Measurements from ENCODE around the gene SLC17A9. TPM values are rescaled to one million over a fixed set of nuclear protein-coding genes. Genes with fewer than 3 reads are reported as not detected.
A peak's percentile ranks its signal among the peaks of the same experiment; 100 is the strongest.

Gene SLC17A9
- polyA plus RNA-seq, 3 donors = 0.81 to 31.3 (median 0.82) TPM

GRCh38 chr20:62906647-62907375, 45.7 kb upstream of the SLC17A9 start:
- H3K4me3 ChIP-seq (replicated peaks in 1 of 3; ENCODE audit: low read depth in 2 of 3, low read length in 3 of 3) = no peak overlapping the region
- peaks cover 84% of the 10 kb centered on the region for H4K20me1 ChIP-seq (ENCODE audit: insufficient read depth, low read length)
- H3K27ac ChIP-seq (ENCODE audit: low read depth in 1 of 2, low read length in 2 of 2) = no peak overlapping the region
- H3K79me2 ChIP-seq (ENCODE audit: insufficient read depth, low read length) = peaks cover 44% of the 10 kb centered on the region
- H3K4me1 ChIP-seq (ENCODE audit: control insufficient read depth in 1 of 2, insufficient read depth in 2 of 2, low read length in 2 of 2) = no peaks in the 10 kb centered on the region
- H3K9ac ChIP-seq (ENCODE audit: insufficient read depth, low read length, poor library complexity, severe bottlenecking) = no peak overlapping the region
- H3K4me3 Mint-ChIP-seq = no peak overlapping the region
- H3K9me3 Mint-ChIP-seq = no peaks in the 10 kb centered on the region
- H3K27me3 ChIP-seq (ENCODE audit: control insufficient read depth in 2 of 2, insufficient read depth in 2 of 2, low read length in 2 of 2) = no peaks in the 10 kb centered on the region
- WGBS (ENCODE audit: insufficient coverage) = 92% methylated on average over 22 of the region's 31 CpGs
- H3K4me1 Mint-ChIP-seq = no peaks in the 10 kb centered on the region
- peaks cover 97 to 100% of the 10 kb centered on the region in 2 donors for H3K36me3 ChIP-seq (replicated peaks in 1 of 2; ENCODE audit: control insufficient read depth in 1 of 2, insufficient read depth in 2 of 2, low read length in 2 of 2)
- H3K27me3 Mint-ChIP-seq (ENCODE audit: low read depth in 3 of 3) = peaks cover 0 to 4% (median 0%) of the 10 kb centered on the region in 3 donors
- no peak overlapping the region for H3K4me2 ChIP-seq (replicated peaks; ENCODE audit: extremely low read depth, low read length, poor library complexity, severe bottlenecking)
- H3K36me3 Mint-ChIP-seq = peaks cover 95 to 100% of the 10 kb centered on the region in 2 donors
- no peak for DNase-seq
- H3K27ac Mint-ChIP-seq = peak overlapping the region in 3 of 7 donors; percentile 10 to 34 (median 32)
- TF ChIP-seq CTCF (IDR thresholded peaks at IDR 0.05) = no peak
- intact Hi-C loops (cut with micrococcal nuclease) = no loop called here
- no peak overlapping the region for H2AFZ ChIP-seq (ENCODE audit: insufficient read depth, low read depth, low read length, poor library complexity, severe bottlenecking)
- H3K9me3 ChIP-seq (replicated peaks in 1 of 2; ENCODE audit: control insufficient read depth in 1 of 2, insufficient read depth in 1 of 2, low read length in 2 of 2) = no peaks in the 10 kb centered on the region

GRCh38 chr20:62907384-62908317, 44.9 kb upstream of the SLC17A9 start:
- Histone ChIP-seq H3K27me3 (ENCODE audit: control insufficient read depth in 2 of 2, insufficient read depth in 2 of 2, low read length in 2 of 2) (no peaks in the 10 kb centered on the region), H3K27ac (ENCODE audit: low read depth in 1 of 2, low read length in 2 of 2) (no peak overlapping the region), H3K9ac (ENCODE audit: insufficient read depth, low read length, poor library complexity, severe bottlenecking) (no peak overlapping the region), H3K4me3 (replicated peaks in 1 of 3; ENCODE audit: low read depth in 2 of 3, low read length in 3 of 3) (no peak overlapping the region), H2AFZ (ENCODE audit: insufficient read depth, low read depth, low read length, poor library complexity, severe bottlenecking) (no peak overlapping the region), H3K79me2 (ENCODE audit: insufficient read depth, low read length) (peaks cover 52% of the 10 kb centered on the region), H3K36me3 (replicated peaks in 1 of 2; ENCODE audit: control insufficient read depth in 1 of 2, insufficient read depth in 2 of 2, low read length in 2 of 2) (peaks cover 97 to 100% of the 10 kb centered on the region in 2 donors), H3K4me2 (replicated peaks; ENCODE audit: extremely low read depth, low read length, poor library complexity, severe bottlenecking) (no peak overlapping the region), H3K9me3 (replicated peaks in 1 of 2; ENCODE audit: control insufficient read depth in 1 of 2, insufficient read depth in 1 of 2, low read length in 2 of 2) (no peaks in the 10 kb centered on the region), H4K20me1 (ENCODE audit: insufficient read depth, low read length) (peaks cover 88% of the 10 kb centered on the region), H3K4me1 (ENCODE audit: control insufficient read depth in 1 of 2, insufficient read depth in 2 of 2, low read length in 2 of 2) (no peaks in the 10 kb centered on the region)
- WGBS (ENCODE audit: insufficient coverage) = 72% methylated on average over 12 of the region's 16 CpGs
- peak; percentile 75 for TF ChIP-seq CTCF (IDR thresholded peaks at IDR 0.05)
- H3K27ac Mint-ChIP-seq = peak overlapping the region in 2 of 7 donors; percentile 10 to 25
- intact Hi-C loops (cut with micrococcal nuclease) = no loop called here
- no peak for DNase-seq
- no peaks in the 10 kb centered on the region for H3K9me3 Mint-ChIP-seq
- H3K36me3 Mint-ChIP-seq = peaks cover 91 to 99% of the 10 kb centered on the region in 2 donors
- H3K4me1 Mint-ChIP-seq = no peaks in the 10 kb centered on the region
- H3K4me3 Mint-ChIP-seq = no peak overlapping the region
- H3K27me3 Mint-ChIP-seq (ENCODE audit: low read depth in 3 of 3) = peaks cover 0 to 4% (median 0%) of the 10 kb centered on the region in 3 donors
